Pulmonary artery endothelial cell (primary cell): Measurements from ENCODE around the gene RABL2A. TPM values are rescaled to one million over a fixed set of nuclear protein-coding genes. Genes with fewer than 3 reads are reported as not detected.
"Not testable (repeated sequence)": the region's sequence is repeated elsewhere in the genome, so short reads cannot be mapped to it uniquely, and the experiment has no call there.

ENCODE experiments used
- DNase-seq: peaks from one replicate; pipeline ENCODE4 v3.0.0-alpha.2; 2011; ENCODE audit warnings: low read depth, low spot score
- total RNA-seq: library from RNA; depleted of rRNA; stranded (reverse); fragments of >200 nt; gene quantifications from 2 replicates; pipeline ENCODE4 v1.2.3, GENCODE V29; 2014

RABL2A gene
- total RNA-seq, 1 donor from 2014 or later, result 3.9 TPM

GRCh38 chr2:113679457-113679856 is 52.4 kb downstream of the RABL2A start:
- no peak for DNase-seq

DNA sequence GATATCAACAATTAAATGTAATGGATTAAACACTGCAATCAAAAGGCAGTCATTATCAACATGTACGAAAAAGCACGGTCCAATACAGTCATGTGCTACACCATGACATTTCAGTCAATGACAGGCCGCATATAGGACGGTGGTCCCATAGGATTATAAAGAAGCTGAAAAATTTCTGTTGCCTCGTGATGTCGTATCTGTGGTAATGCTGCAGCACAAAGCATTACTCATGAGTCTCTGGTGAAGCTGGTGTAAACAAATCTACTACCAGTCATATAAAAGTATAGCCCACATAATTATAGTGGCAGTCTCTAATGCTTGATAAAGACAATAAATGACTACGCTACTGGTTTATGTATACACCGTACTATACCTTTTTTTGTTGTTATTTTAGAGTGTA is 58.4 kb downstream of the RABL2A start:
- DNase-seq, result no peak

DNA sequence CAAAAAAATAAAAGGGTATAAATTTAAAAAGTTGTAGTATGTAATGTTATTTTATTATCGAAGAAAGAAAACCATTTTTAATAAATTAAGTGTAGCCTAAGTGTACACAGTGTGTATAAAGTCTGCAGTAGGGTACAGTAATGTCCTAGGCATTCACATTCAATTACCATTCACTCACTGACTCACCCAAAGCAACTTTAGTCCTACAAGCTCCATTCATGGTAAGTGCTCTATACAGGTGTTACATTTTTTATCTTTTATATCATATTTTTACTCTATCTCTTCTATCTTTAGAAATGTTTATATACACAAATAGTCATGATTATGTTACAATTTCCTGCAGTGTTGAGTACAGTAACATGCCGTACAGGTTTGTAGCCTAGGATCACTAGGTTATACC is 59.5 kb downstream of the RABL2A start:
- no peak for DNase-seq

- DNase-seq, result not testable (repeated sequence)
Observed at GRCh38 chr2:113690871-113691270, 63.8 kb downstream of the RABL2A start.

Other genes with a start within 250 kb of the RABL2A start
- 18.7 and 37.9 TPM in 2 replicates for gene ZNG1B, start 189.6 kb upstream of the RABL2A start, total RNA-seq
- 0.07 and 0.11 TPM in 2 replicates for gene FOXD4L1, start 128.6 kb upstream of the RABL2A start, total RNA-seq
- 85.6 and 125 TPM in 2 replicates for gene SLC35F5, start 129.4 kb downstream of the RABL2A start, total RNA-seq